ENCODE measurements around the gene ELN. TPM values are rescaled to one million over a fixed set of nuclear protein-coding genes. Genes with fewer than 3 reads are reported as not detected.
A peak's percentile ranks its signal among the peaks of the same experiment; 100 is the strongest.

ELN gene
- total and polyA plus RNA-seq, 11 donors = 17.4 to 81.1 (median 42.8) TPM

DNA sequence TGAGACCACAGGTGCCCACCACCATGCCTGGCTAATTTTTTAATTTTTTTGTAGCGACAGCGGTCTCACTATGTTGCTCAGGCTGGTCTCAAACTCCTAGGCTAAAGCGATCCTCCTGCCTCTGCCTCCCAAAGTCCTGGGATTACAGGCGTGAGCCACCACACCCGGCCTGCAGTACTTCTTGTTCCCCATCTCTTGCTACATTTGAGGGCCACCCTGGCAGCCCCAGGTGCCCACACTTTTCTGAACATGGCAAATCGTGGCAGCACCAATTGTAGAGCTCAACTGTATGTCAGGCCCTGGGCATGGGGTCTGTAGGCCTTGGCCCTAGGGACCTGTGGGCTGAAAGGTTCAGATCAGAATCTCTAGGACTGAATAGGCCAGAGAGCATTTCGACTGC, 30.5 kb downstream of the ELN start:
- Histone ChIP-seq H3K36me3 (peaks cover 0 to 93% (median 34%) of the 10 kb centered on the region in 9 donors), H3K9me3 (no peaks in the 10 kb centered on the region), H3K4me1 (peaks cover 0 to 20% (median 7%) of the 10 kb centered on the region in 12 donors), H3K27me3 (no peaks in the 10 kb centered on the region), H3K4me3 (no peak overlapping the region), H3K27ac (no peak overlapping the region)
- intact Hi-C loops (cut with DNase I) = no loop called here
- ATAC-seq (no peak), DNase-seq (peak in 1 of 5 donors; percentile 40)
- TF ChIP-seq, protein P1, sequence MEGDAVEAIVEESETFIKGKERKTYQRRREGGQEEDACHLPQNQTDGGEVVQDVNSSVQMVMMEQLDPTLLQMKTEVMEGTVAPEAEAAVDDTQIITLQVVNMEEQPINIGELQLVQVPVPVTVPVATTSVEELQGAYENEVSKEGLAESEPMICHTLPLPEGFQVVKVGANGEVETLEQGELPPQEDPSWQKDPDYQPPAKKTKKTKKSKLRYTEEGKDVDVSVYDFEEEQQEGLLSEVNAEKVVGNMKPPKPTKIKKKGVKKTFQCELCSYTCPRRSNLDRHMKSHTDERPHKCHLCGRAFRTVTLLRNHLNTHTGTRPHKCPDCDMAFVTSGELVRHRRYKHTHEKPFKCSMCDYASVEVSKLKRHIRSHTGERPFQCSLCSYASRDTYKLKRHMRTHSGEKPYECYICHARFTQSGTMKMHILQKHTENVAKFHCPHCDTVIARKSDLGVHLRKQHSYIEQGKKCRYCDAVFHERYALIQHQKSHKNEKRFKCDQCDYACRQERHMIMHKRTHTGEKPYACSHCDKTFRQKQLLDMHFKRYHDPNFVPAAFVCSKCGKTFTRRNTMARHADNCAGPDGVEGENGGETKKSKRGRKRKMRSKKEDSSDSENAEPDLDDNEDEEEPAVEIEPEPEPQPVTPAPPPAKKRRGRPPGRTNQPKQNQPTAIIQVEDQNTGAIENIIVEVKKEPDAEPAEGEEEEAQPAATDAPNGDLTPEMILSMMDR (IDR thresholded peaks at IDR 0.05) = no peak
- TF ChIP-seq POLR2A (IDR thresholded peaks at IDR 0.05) = no peak
- 89 to 95% (median 93%) methylated on average over 7 of the region's 7 CpGs for WGBS, 4 donors

DNA sequence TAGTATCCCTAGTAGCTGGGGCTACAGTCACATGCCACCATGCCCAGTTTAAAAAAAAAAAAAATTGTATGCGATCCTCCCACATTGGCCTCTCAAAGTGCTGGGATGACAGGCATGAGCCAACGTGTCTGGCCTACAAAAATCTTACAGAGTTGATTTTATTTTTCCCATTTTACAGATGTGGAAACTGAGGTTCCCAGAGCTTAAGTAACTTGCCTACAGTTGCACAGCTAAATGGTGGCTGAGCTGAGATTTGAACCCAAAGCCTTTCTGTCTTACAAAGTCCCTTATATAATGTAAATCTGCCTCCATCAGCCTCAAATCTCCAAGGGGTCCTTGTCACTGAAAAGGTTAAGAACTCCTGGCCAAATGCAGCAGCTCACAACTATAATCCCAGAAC, 31.1 kb downstream of the ELN start:
- Histone ChIP-seq H3K27me3 (no peaks in the 10 kb centered on the region), H3K9me3 (no peaks in the 10 kb centered on the region), H3K4me3 (no peak overlapping the region), H3K27ac (no peak overlapping the region), H3K4me1 (peaks cover 0 to 20% (median 7%) of the 10 kb centered on the region in 12 donors), H3K36me3 (peaks cover 0 to 93% (median 34%) of the 10 kb centered on the region in 9 donors)
- intact Hi-C loops (cut with DNase I) = no loop called here
- ATAC-seq = no peak
- DNase-seq = no peak
- WGBS, 4 donors = 84 to 93% (median 90%) methylated on average over 2 of the region's 2 CpGs
- no peak for TF ChIP-seq POLR2A (IDR thresholded peaks at IDR 0.05)
- TF ChIP-seq, protein P1 (IDR thresholded peaks at IDR 0.05) = no peak

DNA sequence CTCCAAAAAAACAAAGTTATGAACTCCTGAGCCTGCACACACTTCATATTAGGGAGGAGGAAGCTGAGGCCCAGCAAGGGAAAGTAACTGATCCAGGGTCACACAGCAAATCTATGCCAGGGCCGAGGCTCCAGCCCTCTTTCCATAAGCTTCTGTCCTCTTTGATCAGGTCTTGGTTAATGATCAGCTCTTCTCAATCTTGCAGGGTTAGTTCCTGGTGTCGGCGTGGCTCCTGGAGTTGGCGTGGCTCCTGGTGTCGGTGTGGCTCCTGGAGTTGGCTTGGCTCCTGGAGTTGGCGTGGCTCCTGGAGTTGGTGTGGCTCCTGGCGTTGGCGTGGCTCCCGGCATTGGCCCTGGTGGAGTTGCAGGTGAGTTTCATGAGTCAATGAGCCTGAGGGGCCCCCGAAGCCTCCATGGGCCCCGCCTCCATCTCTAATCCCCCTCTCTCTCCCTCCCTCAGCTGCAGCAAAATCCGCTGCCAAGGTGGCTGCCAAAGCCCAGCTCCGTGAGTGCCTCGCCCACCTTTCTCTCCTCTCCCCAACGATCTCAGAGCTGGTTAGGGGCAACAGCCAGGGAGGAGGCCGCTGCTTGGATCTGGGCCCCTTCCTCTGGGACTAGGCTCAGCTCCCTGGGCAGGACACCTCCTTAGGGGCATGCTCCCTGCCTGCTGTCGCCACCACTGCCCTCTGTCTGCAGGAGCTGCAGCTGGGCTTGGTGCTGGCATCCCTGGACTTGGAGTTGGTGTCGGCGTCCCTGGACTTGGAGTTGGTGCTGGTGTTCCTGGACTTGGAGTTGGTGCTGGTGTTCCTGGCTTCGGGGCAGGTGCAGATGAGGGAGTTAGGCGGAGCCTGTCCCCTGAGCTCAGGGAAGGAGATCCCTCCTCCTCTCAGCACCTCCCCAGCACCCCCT, 32.0 kb downstream of the ELN start:
- no peaks in the 10 kb centered on the region for H3K27me3 ChIP-seq
- intact Hi-C loops (cut with DNase I) = loop anchor here in 2 of 10 donors (10.0 kb wide), 2 partner anchors 125 to 145 kb away; no protein-coding TSS in a partner anchor
- ATAC-seq (no peak), DNase-seq (peak in 2 of 5 donors; percentile 47 to 72)
- no peak overlapping the region for H3K4me3 ChIP-seq
- 60 to 83% (median 76%) methylated on average over 16 to 21 of the region's 21 CpGs for WGBS, 4 donors
- no peaks in the 10 kb centered on the region for H3K9me3 ChIP-seq
- H3K27ac ChIP-seq = peak overlapping the region in 1 of 12 donors; percentile 88
- peaks cover 0 to 91% (median 29%) of the 10 kb centered on the region in 9 donors for H3K36me3 ChIP-seq
- H3K4me1 ChIP-seq = peaks cover 0 to 20% (median 7%) of the 10 kb centered on the region in 12 donors
- TF ChIP-seq, protein P1 (IDR thresholded peaks at IDR 0.05) = peak in 1 of 12 donors; percentile 11
- no peak for TF ChIP-seq POLR2A (IDR thresholded peaks at IDR 0.05)
